GM15510 (cell line): Measurements from ENCODE around the gene CBX3.

ENCODE experiments used
- POLR2A ChIP-seq: IDR thresholded peaks from 3 replicates; pipeline ENCODE4 v1.6.1; 2011; ENCODE audit warnings: borderline replicate concordance; ENCODE audit not compliant: insufficient read length; ENCODE audit errors: extremely low read depth

CBX3 gene

GRCh38 chr7:26212921-26213718 lies 11.6 kb downstream of the CBX3 start:
- no peak for TF ChIP-seq POLR2A

GRCh38 chr7:26213807-26214515 lies 12.4 kb downstream of the CBX3 start:
- TF ChIP-seq POLR2A = no peak

GRCh38 chr7:26216049-26216448 lies 14.5 kb downstream of the CBX3 start:
- TF ChIP-seq POLR2A = no peak

- no peak for TF ChIP-seq POLR2A
These were observed 22.8 kb downstream of the CBX3 start for GRCh38 chr7:26224359-26224758.

- TF ChIP-seq POLR2A = no peak
These were observed 26.4 kb downstream of the CBX3 start for GRCh38 chr7:26227987-26228386.

- TF ChIP-seq POLR2A = no peak
These were observed 32.5 kb downstream of the CBX3 start for GRCh38 chr7:26233902-26234511.

GRCh38 chr7:26237035-26237807 lies 35.7 kb downstream of the CBX3 start:
- TF ChIP-seq POLR2A = no peak

GRCh38 chr7:26238032-26238431 lies 36.5 kb downstream of the CBX3 start:
- no peak for TF ChIP-seq POLR2A

- TF ChIP-seq POLR2A = no peak
These were observed 43.6 kb downstream of the CBX3 start for GRCh38 chr7:26245150-26245549.

- TF ChIP-seq POLR2A = no peak
These were observed 48.7 kb downstream of the CBX3 start for GRCh38 chr7:26250239-26250638.
